ENCODE measurements around the gene CDH13.

- TF ChIP-seq CTCF (IDR thresholded peaks at IDR 0.05; ENCODE audit: poor library complexity, severe bottlenecking) (no peak), SMC3 (conservative IDR thresholded peaks at IDR 0.05; ENCODE audit: poor library complexity) (no peak), MXI1 (conservative IDR thresholded peaks at IDR 0.05; ENCODE audit: poor library complexity, severe bottlenecking) (no peak), EZH2 (IDR thresholded peaks at IDR 0.05; ENCODE audit: borderline replicate concordance, insufficient read depth, low read length, poor library complexity, severe bottlenecking) (no peak), EP300 (conservative IDR thresholded peaks at IDR 0.05; ENCODE audit: poor library complexity, severe bottlenecking) (no peak), POLR2AphosphoS5 (IDR thresholded peaks at IDR 0.05) (no peak), REST (IDR thresholded peaks at IDR 0.05; ENCODE audit: borderline replicate concordance) (no peak)
Measured at GRCh38 chr16:83389751-83390150, 763.0 kb downstream of the CDH13 start.

Data from neural cell (in vitro differentiated cells).